Heart left ventricle (tissue), 16 donors: Measurements from ENCODE around the gene ARRB1. TPM values are rescaled to one million over a fixed set of nuclear protein-coding genes. Genes with fewer than 3 reads are reported as not detected.

Experiments used
- ATAC-seq, 4 donors: fragments of 200-7000 bp; cut with Tn5 transposase; one replicate each; pipeline ENCODE4 v1.9.1; 2020 to 2022; ENCODE audit warnings: moderate library complexity in 4 of 4, mild to moderate bottlenecking in 3 of 4, moderate number of reproducible peaks in 1 of 4
- DNase-seq, 5 donors: peaks; one replicate each; pipeline ENCODE4 v3.0.0-alpha.2; 2020
- H3K27ac ChIP-seq, 12 donors: fragments of 200-600 bp; sonication (generic) in 4 of 12; one replicate each; pipeline versions ENCODE4 v1.5.0 to v1.8.0; 2016 to 2022; ENCODE audit warnings: mild to moderate bottlenecking in 2 of 12
- H3K27me3 ChIP-seq, 9 donors: fragments of 200-600 bp; sonication (generic) in 2 of 9; one replicate each; pipeline versions ENCODE4 v1.5.1 to v1.8.0; 2016 to 2022; ENCODE audit warnings: mild to moderate bottlenecking in 3 of 9
- H3K36me3 ChIP-seq, 9 donors: fragments of 200-600 bp; sonication (generic) in 2 of 9; one replicate each; pipeline versions ENCODE4 v1.5.0 to v1.8.0; 2018 to 2022; ENCODE audit warnings: mild to moderate bottlenecking in 2 of 9
- H3K4me1 ChIP-seq, 12 donors: fragments of 200-600 bp; sonication (generic) in 4 of 12; one replicate each; pipeline versions ENCODE4 v1.5.0 to v1.8.0; 2016 to 2022; ENCODE audit warnings: mild to moderate bottlenecking in 3 of 12
- H3K4me3 ChIP-seq, 12 donors: fragments of 200-600 bp; sonication (generic) in 4 of 12; one replicate each; pipeline versions ENCODE4 v1.5.0 to v1.8.0; 2017 to 2022; ENCODE audit warnings: mild to moderate bottlenecking in 9 of 12, moderate library complexity in 4 of 12
- H3K9me3 ChIP-seq, 12 donors: fragments of 200-600 bp; sonication (generic) in 4 of 12; one replicate each; pipeline versions ENCODE4 v1.5.0 to v1.8.0; 2016 to 2022; ENCODE audit warnings: mild to moderate bottlenecking in 1 of 12
- CTCF ChIP-seq, 12 donors: fragments of 200-600 bp; sonication (generic) in 4 of 12; IDR thresholded peaks; one replicate each; pipeline versions ENCODE4 v1.5.0 to v1.8.0; 2018 to 2022; ENCODE audit warnings: antibody characterized with exemption in 12 of 12, mild to moderate bottlenecking in 5 of 12
- POLR2A ChIP-seq, 2 donors: fragments of 450-650 bp; IDR thresholded peaks; one replicate each; pipeline ENCODE4 v1.6.1; 2017; ENCODE audit warnings: antibody characterized with exemption in 2 of 2, mild to moderate bottlenecking in 2 of 2, moderate library complexity in 2 of 2
- WGBS, 4 donors: extraction: QIAGEN DNeasy Blood & Tissue Kit in 2 of 4; methylation state at CpG; one replicate each; pipeline versions ENCODE4 v1.1.5 to v1.1.7; 2013 to 2018; 5-methylcytosine and 5-hydroxymethylcytosine counted together
- intact Hi-C, 10 donors: fragments of 100-400 bp; cut with DNase I; formaldehyde crosslinking; loops; one replicate each; pipeline versions ENCODE4 v1.11.1 to v1.14.2; 2022
- polyA plus RNA-seq, 2 donors: library from polyadenylated mRNA; stranded (reverse); fragments of 200-250 nt; gene quantifications; one replicate each; pipeline ENCODE4 v1.2.3, GENCODE V29; 2013
- total RNA-seq, 9 donors: library from RNA; depleted of rRNA in 2 of 9; stranded (reverse); fragments of >200 nt in 2 of 9; fragmentation: NEBNext Ultra II Directional in 3 of 9; extraction: Animal tissue kit (Norgen Biotek cat#: 25700) in 3 of 9; gene quantifications; one replicate each; pipeline versions ENCODE4 v1.1.0 to v1.2.4, GENCODE V29; 2016 to 2023
- donor health status: ischemic (EF 13 %, LVEDD 7.1; RV severe dilation, severe dysfunction).
- donor health status: healthy with polysubstance abuse.
- donor health status: DM: no; HTN: yes; CAD: no.
- donor health status: DM: no; HTN: no; CAD: no.
- donor health status: ischemic (EF 25% LVEDD 6.9; RV normal size, moderate dysfunction).
- donor health status: ischemic (EF 25% LVEDD 5.7; RV mildly dilated, moderate dysfunction).
- donor health status: healthy.
- donor health status: DM: yes; HTN: yes; CAD: no.
- donor health status: ischemic (EF 35%, LVEDD 5.7; RV mildly dilated, moderate dysfunction).
- donor health status: nonischemic (EF 11% LVEDD 7.7; RV severe dilation, severe dysfunction).
- donor health status: DM: yes; HTN: yes; CAD: no.
- donor health status: PGD.
- donor health status: ischemic (EF 29% LVEDD 5.4; RV normal size, mild dysfunction).
- donor health status: nonischemic (EF 23%, LVEDD 6.1; RV moderate dilation, normal function).

The ARRB1 gene
- total and polyA plus RNA-seq, 11 donors: 7.9 to 58.9 (median 25.4) TPM

GRCh38 chr11:75339685-75340409 is 11.6 kb downstream of the ARRB1 start:
- intact Hi-C loops: loop anchor here in 1 of 10 donors (5.0 kb wide), 1 partner anchor 58 kb away; no protein-coding TSS in a partner anchor
- WGBS, 4 donors: 33 to 42% (median 39%) methylated on average over 10 to 14 of the region's 14 CpGs
- peak overlapping the region in 2 of 12 donors; percentile 2 to 33 for H3K4me3 ChIP-seq

GRCh38 chr11:75338516-75339208 is 12.8 kb downstream of the ARRB1 start:
- peaks cover 0 to 10% (median 0%) of the 10 kb centered on the region in 9 donors for H3K36me3 ChIP-seq
- TF ChIP-seq CTCF (IDR thresholded peaks at IDR 0.05) (no peak), POLR2A (IDR thresholded peaks at IDR 0.05) (no peak)
- H3K9me3 ChIP-seq: no peaks in the 10 kb centered on the region
- WGBS, 4 donors: 58 to 67% (median 65%) methylated on average over 8 of the region's 8 CpGs
- H3K4me1 ChIP-seq: peaks cover 30 to 100% (median 82%) of the 10 kb centered on the region in 12 donors
- ATAC-seq (peak in 2 of 4 donors; percentile 14 to 54), DNase-seq (peak in 2 of 5 donors; percentile 51 to 57)
- intact Hi-C loops: loop anchor here in 1 of 10 donors (5.0 kb wide), 1 partner anchor 56 kb away; no protein-coding TSS in a partner anchor
- H3K27me3 ChIP-seq: no peaks in the 10 kb centered on the region
- no peak overlapping the region for H3K4me3 ChIP-seq
- peak overlapping the region; percentile 28 to 96 (median 76) for H3K27ac ChIP-seq

More at GRCh38 chr11:75339685-75340409, 11.6 kb downstream of the ARRB1 start:
- Histone ChIP-seq H3K9me3 (no peaks in the 10 kb centered on the region), H3K27ac (peak overlapping the region; percentile 28 to 96 (median 76)), H3K4me1 (peaks cover 30 to 100% (median 84%) of the 10 kb centered on the region in 12 donors), H3K27me3 (no peaks in the 10 kb centered on the region), H3K36me3 (peaks cover 0 to 8% (median 0%) of the 10 kb centered on the region in 9 donors)
- DNase-seq (peak in 3 of 5 donors; percentile 54 to 68 (median 64)), ATAC-seq (peak; percentile 19 to 46 (median 44))
- TF ChIP-seq POLR2A (IDR thresholded peaks at IDR 0.05) (no peak), CTCF (IDR thresholded peaks at IDR 0.05) (peak in 3 of 12 donors; percentile 5 to 19 (median 10))

DNA sequence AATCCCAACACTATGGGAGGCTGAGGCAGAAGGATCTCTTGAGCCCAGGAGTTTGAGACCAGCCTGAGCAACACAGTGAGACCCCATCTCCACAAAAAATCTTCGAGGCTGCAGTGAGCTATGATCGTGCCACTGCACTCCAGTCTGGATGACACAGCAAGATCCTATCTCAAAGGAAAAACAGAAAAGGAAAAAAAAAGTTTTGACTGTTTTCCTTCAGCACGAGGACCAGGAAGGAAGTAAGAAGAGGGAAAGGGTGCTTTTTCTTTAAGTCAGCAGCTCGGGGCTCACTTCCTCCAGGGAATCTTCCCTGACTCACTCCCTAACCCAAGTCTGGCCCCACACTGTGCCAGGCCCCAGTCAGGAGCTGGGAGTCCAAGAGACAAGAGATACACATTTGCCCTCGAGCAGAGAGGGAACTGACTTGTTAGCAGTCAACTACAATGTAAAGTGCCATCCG is 14.2 kb downstream of the ARRB1 start:
- 41 to 62% (median 44%) methylated on average over 6 of the region's 6 CpGs for WGBS, 4 donors
- no peak for TF ChIP-seq POLR2A (IDR thresholded peaks at IDR 0.05)
- no peak for TF ChIP-seq CTCF (IDR thresholded peaks at IDR 0.05)
- ATAC-seq (peak in 3 of 4 donors; percentile 10 to 19 (median 14)), DNase-seq (peak in 1 of 5 donors; percentile 65)
- Histone ChIP-seq H3K27me3 (no peaks in the 10 kb centered on the region), H3K4me3 (no peak overlapping the region), H3K36me3 (peaks cover 0 to 4% (median 0%) of the 10 kb centered on the region in 9 donors), H3K27ac (peak overlapping the region in 6 of 12 donors; percentile 8 to 96 (median 67)), H3K4me1 (peaks cover 25 to 100% (median 70%) of the 10 kb centered on the region in 12 donors), H3K9me3 (no peaks in the 10 kb centered on the region)
- intact Hi-C loops: loop anchor here in 1 of 10 donors (5.0 kb wide), 1 partner anchor 55 kb away; no protein-coding TSS in a partner anchor
